ENCODE data around the gene CRAMP1. TPM values are rescaled to one million over a fixed set of nuclear protein-coding genes. Genes with fewer than 3 reads are reported as not detected.

CRAMP1 gene
- total RNA-seq, 1 donor from 2014 or later: 22.4 TPM

GRCh38 chr16:1655269-1655807 lies 43.2 kb downstream of the CRAMP1 start:
- intact Hi-C loops (cut with micrococcal nuclease): no loop called here
- Mint-ChIP-seq H3K27ac (no peak overlapping the region), H3K9me3 (no peaks in the 10 kb centered on the region), H3K36me3 (ENCODE audit: low read depth) (peaks cover 59% of the 10 kb centered on the region), H3K27me3 (no peaks in the 10 kb centered on the region), H3K4me3 (no peak overlapping the region), H3K4me1 (peaks cover 4% of the 10 kb centered on the region)
- ATAC-seq (ENCODE audit: low read depth): no peak
- ChIA-PET POLR2A (no interaction called here), CTCF (no interaction called here)
- TF ChIP-seq CTCF (IDR thresholded peaks at IDR 0.05): no peak
- DNase-seq: no peak

- Mint-ChIP-seq H3K36me3 (ENCODE audit: low read depth) (peaks cover 57% of the 10 kb centered on the region), H3K27ac (no peak overlapping the region), H3K9me3 (no peaks in the 10 kb centered on the region), H3K4me3 (no peak overlapping the region), H3K27me3 (no peaks in the 10 kb centered on the region), H3K4me1 (no peaks in the 10 kb centered on the region)
- ChIA-PET POLR2A (interaction anchor here (1.1 to 1.3 kb wide), 2 partner anchors 8 to 22 kb away, joined by 4 to 6 read pairs; partner anchors contain the start of gene JPT2), CTCF (no interaction called here)
- DNase-seq (no peak), ATAC-seq (ENCODE audit: low read depth) (no peak)
- intact Hi-C loops (cut with micrococcal nuclease): no loop called here
- TF ChIP-seq CTCF (IDR thresholded peaks at IDR 0.05): no peak
These were observed 44.0 kb downstream of the CRAMP1 start for GRCh38 chr16:1655909-1656807.

- H3K4me1 Mint-ChIP-seq: no peaks in the 10 kb centered on the region
- intact Hi-C loops (cut with micrococcal nuclease): no loop called here
- H3K9me3 Mint-ChIP-seq: no peaks in the 10 kb centered on the region
- H3K36me3 Mint-ChIP-seq (ENCODE audit: low read depth): peaks cover 55% of the 10 kb centered on the region
- no peak overlapping the region for H3K4me3 Mint-ChIP-seq
- POLR2A ChIA-PET: interaction anchor here (1.1 to 1.3 kb wide), 2 partner anchors 9 to 21 kb away, joined by 4 to 6 read pairs; partner anchors contain the start of gene JPT2
- CTCF ChIA-PET: no interaction called here
- DNase-seq (no peak), ATAC-seq (ENCODE audit: low read depth) (no peak)
- no peaks in the 10 kb centered on the region for H3K27me3 Mint-ChIP-seq
- no peak for TF ChIP-seq CTCF (IDR thresholded peaks at IDR 0.05)
- H3K27ac Mint-ChIP-seq: no peak overlapping the region
These were observed 44.9 kb downstream of the CRAMP1 start for GRCh38 chr16:1656808-1657617.

GRCh38 chr16:1657841-1658240 lies 45.7 kb downstream of the CRAMP1 start:
- Mint-ChIP-seq H3K36me3 (ENCODE audit: low read depth) (peaks cover 59% of the 10 kb centered on the region), H3K27me3 (no peaks in the 10 kb centered on the region), H3K9me3 (no peaks in the 10 kb centered on the region), H3K4me1 (no peaks in the 10 kb centered on the region), H3K4me3 (no peak overlapping the region), H3K27ac (no peak overlapping the region)
- ATAC-seq (ENCODE audit: low read depth) (no peak), DNase-seq (no peak)
- TF ChIP-seq CTCF (IDR thresholded peaks at IDR 0.05): no peak
- ChIA-PET CTCF (no interaction called here), POLR2A (interaction anchor here (1.3 kb wide), 1 partner anchor 20 kb away, joined by 6 read pairs; the partner anchor contains the start of gene JPT2)
- intact Hi-C loops (cut with micrococcal nuclease): no loop called here

Data from activated B cell treated with CpG ODN at 0.5 μM for 24 hours (primary cell).